ENCODE results near the gene CELF5.

The CELF5 gene

GRCh38 chr19:3314962-3315675 lies 90.7 kb downstream of the CELF5 start:
- no peaks in the 10 kb centered on the region for H3K9me3 ChIP-seq (ENCODE audit: severe bottlenecking)
- DNase-seq (ENCODE audit: low spot score) (no peak), ATAC-seq (ENCODE audit: low read depth) (no peak)
- H3K36me3 ChIP-seq (ENCODE audit: low read depth) = no peaks in the 10 kb centered on the region
- no peak overlapping the region for H3K27ac ChIP-seq (ENCODE audit: poor library complexity, severe bottlenecking)
- TF ChIP-seq, protein P1, sequence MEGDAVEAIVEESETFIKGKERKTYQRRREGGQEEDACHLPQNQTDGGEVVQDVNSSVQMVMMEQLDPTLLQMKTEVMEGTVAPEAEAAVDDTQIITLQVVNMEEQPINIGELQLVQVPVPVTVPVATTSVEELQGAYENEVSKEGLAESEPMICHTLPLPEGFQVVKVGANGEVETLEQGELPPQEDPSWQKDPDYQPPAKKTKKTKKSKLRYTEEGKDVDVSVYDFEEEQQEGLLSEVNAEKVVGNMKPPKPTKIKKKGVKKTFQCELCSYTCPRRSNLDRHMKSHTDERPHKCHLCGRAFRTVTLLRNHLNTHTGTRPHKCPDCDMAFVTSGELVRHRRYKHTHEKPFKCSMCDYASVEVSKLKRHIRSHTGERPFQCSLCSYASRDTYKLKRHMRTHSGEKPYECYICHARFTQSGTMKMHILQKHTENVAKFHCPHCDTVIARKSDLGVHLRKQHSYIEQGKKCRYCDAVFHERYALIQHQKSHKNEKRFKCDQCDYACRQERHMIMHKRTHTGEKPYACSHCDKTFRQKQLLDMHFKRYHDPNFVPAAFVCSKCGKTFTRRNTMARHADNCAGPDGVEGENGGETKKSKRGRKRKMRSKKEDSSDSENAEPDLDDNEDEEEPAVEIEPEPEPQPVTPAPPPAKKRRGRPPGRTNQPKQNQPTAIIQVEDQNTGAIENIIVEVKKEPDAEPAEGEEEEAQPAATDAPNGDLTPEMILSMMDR (IDR thresholded peaks at IDR 0.05; ENCODE audit: poor library complexity, severe bottlenecking) = no peak
- no peak overlapping the region for H3K4me3 ChIP-seq (ENCODE audit: severe bottlenecking)
- H3K27me3 ChIP-seq (ENCODE audit: insufficient read depth, poor library complexity, severe bottlenecking) = no peaks in the 10 kb centered on the region
- H3K4me1 ChIP-seq (ENCODE audit: insufficient read depth, poor library complexity, severe bottlenecking) = no peaks in the 10 kb centered on the region

GRCh38 chr19:3315676-3315973 lies 91.2 kb downstream of the CELF5 start:
- no peak overlapping the region for H3K27ac ChIP-seq (ENCODE audit: poor library complexity, severe bottlenecking)
- TF ChIP-seq, protein P1 (IDR thresholded peaks at IDR 0.05; ENCODE audit: poor library complexity, severe bottlenecking) = no peak
- H3K4me3 ChIP-seq (ENCODE audit: severe bottlenecking) = no peak overlapping the region
- H3K9me3 ChIP-seq (ENCODE audit: severe bottlenecking) = no peaks in the 10 kb centered on the region
- no peak for DNase-seq (ENCODE audit: low spot score)
- no peaks in the 10 kb centered on the region for H3K27me3 ChIP-seq (ENCODE audit: insufficient read depth, poor library complexity, severe bottlenecking)
- ATAC-seq (ENCODE audit: low read depth) = no peak
- no peaks in the 10 kb centered on the region for H3K4me1 ChIP-seq (ENCODE audit: insufficient read depth, poor library complexity, severe bottlenecking)
- no peaks in the 10 kb centered on the region for H3K36me3 ChIP-seq (ENCODE audit: low read depth)

GRCh38 chr19:3316132-3316648 lies 91.7 kb downstream of the CELF5 start:
- DNase-seq (ENCODE audit: low spot score) = no peak
- no peak for ATAC-seq (ENCODE audit: low read depth)
- Histone ChIP-seq H3K4me3 (ENCODE audit: severe bottlenecking) (no peak overlapping the region), H3K27me3 (ENCODE audit: insufficient read depth, poor library complexity, severe bottlenecking) (no peaks in the 10 kb centered on the region), H3K36me3 (ENCODE audit: low read depth) (no peaks in the 10 kb centered on the region), H3K27ac (ENCODE audit: poor library complexity, severe bottlenecking) (no peak overlapping the region), H3K4me1 (ENCODE audit: insufficient read depth, poor library complexity, severe bottlenecking) (no peaks in the 10 kb centered on the region), H3K9me3 (ENCODE audit: severe bottlenecking) (no peaks in the 10 kb centered on the region)
- TF ChIP-seq, protein P1 (IDR thresholded peaks at IDR 0.05; ENCODE audit: poor library complexity, severe bottlenecking) = no peak

DNA sequence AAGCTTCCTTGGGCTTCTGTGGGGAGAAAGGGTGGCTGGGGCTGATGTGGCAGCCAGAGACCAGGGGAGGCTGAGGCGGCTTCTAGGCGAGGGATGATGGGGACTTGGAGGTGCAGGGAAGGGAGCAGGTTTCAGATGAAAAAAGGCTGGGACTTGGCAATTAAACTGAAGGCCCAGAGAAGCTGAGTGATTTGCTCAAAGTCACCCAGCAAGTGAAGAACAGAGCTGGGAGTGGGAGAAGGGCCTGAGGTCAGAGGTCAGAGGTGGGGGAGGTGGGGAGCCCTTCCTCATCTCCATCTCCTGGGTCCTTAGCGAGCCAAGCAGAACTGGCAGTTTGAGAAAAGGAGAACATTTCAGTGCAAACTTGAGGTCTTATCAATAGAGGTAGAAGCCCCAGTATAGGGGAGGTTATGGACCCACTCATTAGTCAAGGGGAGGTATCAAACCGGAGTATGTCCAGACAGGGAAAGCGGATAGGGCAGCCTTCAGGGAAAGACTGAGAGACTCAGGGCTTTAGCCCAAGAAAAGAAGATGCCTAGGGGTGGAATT lies 92.3 kb downstream of the CELF5 start:
- Histone ChIP-seq H3K27ac (ENCODE audit: poor library complexity, severe bottlenecking) (no peak overlapping the region), H3K27me3 (ENCODE audit: insufficient read depth, poor library complexity, severe bottlenecking) (no peaks in the 10 kb centered on the region), H3K4me1 (ENCODE audit: insufficient read depth, poor library complexity, severe bottlenecking) (no peaks in the 10 kb centered on the region), H3K9me3 (ENCODE audit: severe bottlenecking) (no peaks in the 10 kb centered on the region), H3K4me3 (ENCODE audit: severe bottlenecking) (no peak overlapping the region), H3K36me3 (ENCODE audit: low read depth) (no peaks in the 10 kb centered on the region)
- TF ChIP-seq, protein P1 (IDR thresholded peaks at IDR 0.05; ENCODE audit: poor library complexity, severe bottlenecking) = no peak
- DNase-seq (ENCODE audit: low spot score) (no peak), ATAC-seq (ENCODE audit: low read depth) (no peak)

Data from RWPE2 (cell line).